HEK293T (cell line): ENCODE measurements around the gene JADE1.

Source experiments
- ELF4 ChIP-seq: fragments of 450-650 bp; IDR thresholded peaks from 2 replicates; pipeline ENCODE4 v1.6.1; 2017; ENCODE audit warnings: antibody characterized with exemption
- FOXK2 ChIP-seq: fragments of 450-650 bp; IDR thresholded peaks from 2 replicates; pipeline ENCODE4 v1.6.1; 2016; ENCODE audit warnings: mild to moderate bottlenecking
- SP1 ChIP-seq: fragments of 450-650 bp; IDR thresholded peaks from 2 replicates; pipeline ENCODE4 v1.6.1; 2017
- TARDBP ChIP-seq: fragments of 450-650 bp; IDR thresholded peaks from 2 replicates; pipeline ENCODE4 v1.6.1; 2016

GRCh38 chr4:128818442-128818841 is 8.9 kb downstream of the JADE1 start:
- TF ChIP-seq ELF4 (no peak), SP1 (no peak), TARDBP (no peak), FOXK2 (no peak)
